Cardiac muscle cell (in vitro differentiated cells and primary cell): ENCODE measurements around the gene MPL. TPM values are rescaled to one million over a fixed set of nuclear protein-coding genes. Genes with fewer than 3 reads are reported as not detected.

Experiments used
- DNase-seq, 2 donors: peaks; one replicate each; pipeline versions ENCODE4 v3.0.0 to v3.0.0-alpha.2; 2010 to 2017; ENCODE audit warnings: low read depth in 1 of 2, low spot score in 1 of 2
- H3K27ac ChIP-seq: fragments of 200-600 bp; sonication (generic); 2 replicates; pipeline ENCODE4 v1.5.1; 2016
- H3K27me3 ChIP-seq: fragments of 200-600 bp; sonication (generic); 2 replicates; pipeline ENCODE4 v1.6.0; 2016; ENCODE audit warnings: control low read depth
- H3K36me3 ChIP-seq: fragments of 200-600 bp; sonication (generic); 2 replicates; pipeline ENCODE4 v1.5.1; 2016; ENCODE audit warnings: control low read depth
- H3K4me1 ChIP-seq: fragments of 200-600 bp; sonication (generic); 2 replicates; pipeline ENCODE4 v1.8.1; 2017; ENCODE audit warnings: low read depth, mild to moderate bottlenecking, mixed run types
- H3K4me3 ChIP-seq: fragments of 200-600 bp; sonication (generic); 2 replicates; pipeline ENCODE4 v1.5.1; 2016; ENCODE audit warnings: mild to moderate bottlenecking
- H3K9me3 ChIP-seq: fragments of 200-600 bp; sonication (generic); 2 replicates; pipeline ENCODE4 v1.5.1; 2017; ENCODE audit warnings: low read depth, mild to moderate bottlenecking, control low read depth
- CTCF ChIP-seq: IDR thresholded peaks from 2 replicates; pipeline ENCODE4 v1.5.1; 2012; ENCODE audit warnings: low read depth, mild to moderate bottlenecking, low read length
- polyA plus RNA-seq: library from polyadenylated mRNA; unstranded; fragments of >200 nt; fragmentation: Nextera tagmentation; extraction: Ambion mirVana; gene quantifications from 2 replicates; pipeline ENCODE4 v1.2.1, GENCODE V29; 2016
- total RNA-seq: library from RNA; depleted of rRNA; stranded (reverse); fragments of >200 nt; gene quantifications from 2 replicates; pipeline ENCODE4 v1.2.3, GENCODE V29; 2016

MPL gene
- total and polyA plus RNA-seq, 2 experiments from 2014 or later, result not detected

GRCh38 chr1:43299101-43299500 is 38.5 kb upstream of the MPL start:
- peaks cover 13% of the 10 kb centered on the region for H3K4me1 ChIP-seq
- TF ChIP-seq CTCF, result no peak
- no peaks in the 10 kb centered on the region for H3K9me3 ChIP-seq
- no peaks in the 10 kb centered on the region for H3K36me3 ChIP-seq
- no peaks in the 10 kb centered on the region for H3K27me3 ChIP-seq
- no peak overlapping the region for H3K4me3 ChIP-seq
- no peak overlapping the region for H3K27ac ChIP-seq
- no peak for DNase-seq

DNA sequence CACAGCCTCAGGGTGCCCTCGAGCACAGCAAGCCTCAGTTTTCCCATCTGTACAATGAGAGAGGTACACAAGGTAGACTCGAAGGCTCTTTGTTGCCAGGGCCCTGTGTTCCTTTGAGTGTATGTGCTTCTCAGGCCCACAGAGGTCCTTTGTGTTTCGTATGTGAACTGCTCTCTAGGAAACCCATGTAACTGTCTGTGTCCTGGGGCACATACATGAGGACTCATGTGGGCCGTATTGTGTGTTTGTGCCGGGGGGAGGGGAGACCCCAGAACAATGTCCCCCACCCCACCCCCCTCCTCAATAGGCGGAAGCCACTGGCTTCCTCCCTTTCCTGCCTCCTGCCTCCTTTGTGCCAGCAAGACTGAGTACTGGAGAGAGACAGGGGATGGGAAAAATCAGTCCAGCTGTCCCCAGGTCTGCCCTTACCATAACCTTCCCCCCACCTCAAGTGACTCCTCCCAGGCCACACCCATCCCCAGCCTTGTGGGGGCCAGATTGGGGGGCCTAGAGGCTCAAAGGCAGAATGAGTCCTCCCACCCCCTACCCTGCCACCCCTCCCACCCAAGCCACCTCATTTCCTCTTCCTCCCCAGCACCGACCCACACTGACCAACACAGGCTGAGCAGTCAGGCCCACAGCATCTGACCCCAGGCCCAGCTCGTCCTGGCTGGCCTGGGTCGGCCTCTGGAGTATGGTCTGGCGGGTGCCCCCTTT is 37.1 kb upstream of the MPL start, which contains the start of gene TIE1:
Gene TIE1, plus strand, starts transcription at position 605 of the 717 bp plus-strand sequence. Its CDS starts 90 bp downstream, at position 695.
- DNase-seq, result peak in 1 of 2 donors; percentile 22
- Histone ChIP-seq H3K27ac (no peak within 1 kb of the TSS), H3K4me1 (peaks cover 7% of the 10 kb centered on the region), H3K4me3 (no peak within 1 kb of the TSS), H3K9me3 (no peaks in the 10 kb centered on the region), H3K27me3 (no peaks in the 10 kb centered on the region), H3K36me3 (no peaks in the 10 kb centered on the region)
- no peak for TF ChIP-seq CTCF

DNA sequence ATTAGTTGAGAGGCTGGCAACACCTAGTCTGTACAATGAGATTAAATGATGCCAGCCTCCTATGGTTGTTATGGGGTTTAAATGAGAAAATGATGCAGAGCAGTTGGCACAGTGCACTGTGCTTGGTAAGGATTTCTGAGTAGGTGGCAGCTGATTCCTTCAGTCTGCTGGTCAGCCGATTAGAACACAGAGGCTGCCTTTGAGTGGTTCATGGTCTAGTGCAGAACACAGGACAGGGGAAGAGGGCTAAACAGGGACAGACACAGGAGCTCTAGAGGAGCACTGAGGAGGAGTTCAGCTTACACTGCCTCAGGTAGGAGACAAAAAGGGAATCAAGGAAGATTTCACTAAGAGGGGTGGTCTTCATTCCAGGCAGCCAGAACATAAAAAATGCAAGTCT is 35.4 kb upstream of the MPL start:
- Histone ChIP-seq H3K4me3 (no peak overlapping the region), H3K36me3 (no peaks in the 10 kb centered on the region)
- TF ChIP-seq CTCF, result no peak

DNA sequence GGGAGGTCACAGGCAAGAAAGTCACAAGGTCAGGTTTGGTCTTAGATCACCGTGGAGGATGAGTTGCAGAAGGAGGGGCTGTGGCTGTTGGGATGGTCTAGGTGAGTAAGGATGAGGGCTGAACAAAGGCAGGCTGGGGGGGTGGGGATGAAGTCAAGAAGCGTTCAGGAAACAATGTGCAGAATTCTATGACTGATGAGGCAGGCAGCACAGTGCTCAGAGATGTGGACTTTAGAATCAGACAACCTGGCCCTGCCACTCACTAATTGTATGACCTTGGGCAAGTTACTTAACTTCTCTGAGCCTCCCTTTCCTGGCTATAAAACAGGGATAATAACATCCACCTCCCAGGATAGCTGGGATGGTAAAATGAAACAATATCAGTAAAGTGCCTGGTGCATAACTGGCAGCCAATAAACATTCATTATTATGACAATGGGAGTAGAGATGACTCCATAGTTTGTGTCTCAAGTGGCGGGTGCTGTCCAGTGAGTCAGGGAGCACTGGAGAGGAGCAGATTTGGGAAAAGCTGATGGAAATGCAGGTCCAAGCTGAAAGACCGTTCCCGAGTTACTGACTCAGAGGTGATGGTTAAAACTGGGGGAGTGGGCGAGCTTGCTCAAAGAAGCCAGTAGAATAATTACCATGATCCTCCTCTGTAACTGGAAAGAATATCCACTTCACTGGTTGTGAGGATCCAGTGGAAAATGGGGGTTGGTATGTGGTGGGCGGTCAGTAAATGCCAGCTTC is 34.7 kb upstream of the MPL start:
- no peak for DNase-seq
- Histone ChIP-seq H3K27me3 (no peaks in the 10 kb centered on the region), H3K9me3 (no peaks in the 10 kb centered on the region), H3K4me3 (no peak overlapping the region), H3K27ac (no peak overlapping the region), H3K4me1 (no peaks in the 10 kb centered on the region), H3K36me3 (no peaks in the 10 kb centered on the region)
- TF ChIP-seq CTCF, result no peak

More for the DNA sequence above, 35.4 kb upstream of the MPL start:
- H3K4me1 ChIP-seq, result no peaks in the 10 kb centered on the region
- no peak for DNase-seq
- H3K27ac ChIP-seq, result no peak overlapping the region
- H3K27me3 ChIP-seq, result no peaks in the 10 kb centered on the region
- no peaks in the 10 kb centered on the region for H3K9me3 ChIP-seq

DNA sequence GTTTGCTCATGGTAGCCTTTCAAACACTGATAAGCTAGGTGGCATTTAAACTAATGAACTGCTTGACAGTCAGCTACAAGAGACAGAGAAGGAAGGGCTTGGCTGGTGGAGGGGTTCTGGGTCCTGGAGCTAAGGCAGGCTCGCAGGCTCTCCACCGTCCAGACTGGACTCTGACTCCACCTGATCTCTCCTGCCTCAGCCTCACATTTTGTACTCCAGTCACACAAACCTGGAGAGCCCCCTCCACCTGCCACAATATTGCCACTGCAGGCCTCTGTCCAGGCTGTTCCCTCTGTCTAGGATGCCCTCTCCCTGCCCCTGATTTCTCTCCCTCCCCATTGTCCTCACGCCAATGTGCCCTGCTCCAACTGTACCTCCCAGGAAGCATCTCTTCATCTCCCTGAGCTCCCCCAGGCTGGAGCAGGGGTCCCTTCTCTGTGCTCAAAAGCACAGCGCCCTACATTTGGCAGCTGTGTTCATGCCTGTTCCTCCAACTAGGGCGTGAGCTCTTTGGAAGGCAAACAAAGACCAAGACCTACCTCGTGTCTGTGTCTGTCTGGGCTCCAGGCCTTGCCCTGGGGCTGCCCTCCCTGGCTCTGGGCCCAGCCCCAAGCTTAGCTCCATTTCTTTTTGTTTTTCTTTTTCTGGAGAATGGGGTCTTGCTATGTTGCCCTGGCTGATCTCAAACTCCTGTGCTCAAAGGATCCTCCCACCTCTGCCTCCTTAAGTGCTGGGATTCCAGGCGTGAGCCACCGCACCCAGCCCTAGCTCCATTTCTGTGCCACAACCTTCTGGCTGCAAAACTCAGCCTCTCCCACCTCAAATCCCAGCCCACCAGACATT is 33.9 kb upstream of the MPL start:
- Histone ChIP-seq H3K4me3 (no peak overlapping the region), H3K4me1 (no peaks in the 10 kb centered on the region)
- no peak for TF ChIP-seq CTCF

More for the DNA sequence above, 33.9 kb upstream of the MPL start:
- Histone ChIP-seq H3K36me3 (no peaks in the 10 kb centered on the region), H3K27ac (no peak overlapping the region), H3K9me3 (no peaks in the 10 kb centered on the region), H3K27me3 (no peaks in the 10 kb centered on the region)
- peak in 1 of 2 donors; percentile 24 for DNase-seq
